Retinal pigment epithelial cell (primary cell): ENCODE results near the gene GJB4.

Source experiments
- DNase-seq: peaks from one replicate; pipeline ENCODE4 v3.0.0-alpha.2; 2010; ENCODE audit warnings: low read depth
- H3K4me3 ChIP-seq: 2 replicates; pipeline ENCODE4 v1.5.1; 2011; ENCODE audit warnings: mild to moderate bottlenecking, low read length, control low read depth, moderate library complexity
- CTCF ChIP-seq: conservative IDR thresholded peaks from 2 replicates; pipeline ENCODE4 v1.5.1; 2011; ENCODE audit warnings: low read depth, low read length, control low read depth, inconsistent platforms

GJB4 gene

GRCh38 chr1:34739613-34740012 is 19.9 kb upstream of the GJB4 start:
- no peak for TF ChIP-seq CTCF
- no peak for DNase-seq
- no peak overlapping the region for H3K4me3 ChIP-seq

- DNase-seq, result no peak
- H3K4me3 ChIP-seq, result no peak overlapping the region
- no peak for TF ChIP-seq CTCF
Observed at GRCh38 chr1:34740161-34740868, 19.2 kb upstream of the GJB4 start.

GRCh38 chr1:34742667-34743270 is 16.8 kb upstream of the GJB4 start:
- DNase-seq, result peak; percentile 13
- TF ChIP-seq CTCF, result peak; percentile 96
- H3K4me3 ChIP-seq, result no peak overlapping the region

GRCh38 chr1:34743775-34744174 is 15.8 kb upstream of the GJB4 start:
- no peak for DNase-seq
- no peak for TF ChIP-seq CTCF
- no peak overlapping the region for H3K4me3 ChIP-seq

GRCh38 chr1:34744851-34745250 is 14.7 kb upstream of the GJB4 start:
- H3K4me3 ChIP-seq, result no peak overlapping the region
- TF ChIP-seq CTCF, result no peak
- DNase-seq, result no peak

GRCh38 chr1:34745666-34746065 is 13.9 kb upstream of the GJB4 start:
- TF ChIP-seq CTCF, result no peak
- H3K4me3 ChIP-seq, result no peak overlapping the region
- no peak for DNase-seq

GRCh38 chr1:34746101-34746500 is 13.4 kb upstream of the GJB4 start:
- DNase-seq, result no peak
- no peak overlapping the region for H3K4me3 ChIP-seq
- no peak for TF ChIP-seq CTCF
